ENCODE data around the gene ERCC5.

The ERCC5 gene

DNA sequence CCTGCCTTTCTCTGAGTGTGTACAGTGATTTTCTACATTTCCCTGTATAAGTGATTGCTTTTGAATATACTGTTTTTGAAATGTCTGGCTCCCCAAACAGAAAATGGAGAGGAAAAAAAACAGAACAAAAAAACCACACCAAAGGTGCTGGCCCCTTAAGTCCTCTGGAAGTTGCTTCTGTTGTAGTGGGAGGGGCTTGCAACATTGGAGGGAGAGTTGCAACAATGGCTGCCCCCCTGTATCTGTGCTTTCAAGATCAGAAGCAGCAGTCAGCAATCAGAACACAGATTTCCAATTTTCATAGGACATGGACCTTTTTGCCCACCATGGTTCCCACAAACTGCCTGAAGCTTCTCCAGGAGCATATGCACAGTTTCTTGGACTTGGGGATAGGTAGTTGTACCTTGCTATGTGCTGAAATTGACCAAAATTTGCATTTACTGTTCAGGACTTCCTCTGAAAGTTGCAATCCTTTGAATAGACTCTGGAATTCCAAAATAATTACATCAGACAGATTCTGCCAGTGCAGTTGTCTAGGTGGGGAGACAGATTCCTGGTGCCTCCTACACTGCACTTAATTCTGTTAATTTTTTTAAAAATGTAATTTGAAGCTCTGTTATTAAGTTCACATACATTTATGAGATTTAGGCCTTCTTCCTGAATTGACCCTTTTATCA, 33.1 kb upstream of the ERCC5 start:
- DNase-seq (ENCODE audit: low spot score) = peak; percentile 12
- TF ChIP-seq, protein P1, sequence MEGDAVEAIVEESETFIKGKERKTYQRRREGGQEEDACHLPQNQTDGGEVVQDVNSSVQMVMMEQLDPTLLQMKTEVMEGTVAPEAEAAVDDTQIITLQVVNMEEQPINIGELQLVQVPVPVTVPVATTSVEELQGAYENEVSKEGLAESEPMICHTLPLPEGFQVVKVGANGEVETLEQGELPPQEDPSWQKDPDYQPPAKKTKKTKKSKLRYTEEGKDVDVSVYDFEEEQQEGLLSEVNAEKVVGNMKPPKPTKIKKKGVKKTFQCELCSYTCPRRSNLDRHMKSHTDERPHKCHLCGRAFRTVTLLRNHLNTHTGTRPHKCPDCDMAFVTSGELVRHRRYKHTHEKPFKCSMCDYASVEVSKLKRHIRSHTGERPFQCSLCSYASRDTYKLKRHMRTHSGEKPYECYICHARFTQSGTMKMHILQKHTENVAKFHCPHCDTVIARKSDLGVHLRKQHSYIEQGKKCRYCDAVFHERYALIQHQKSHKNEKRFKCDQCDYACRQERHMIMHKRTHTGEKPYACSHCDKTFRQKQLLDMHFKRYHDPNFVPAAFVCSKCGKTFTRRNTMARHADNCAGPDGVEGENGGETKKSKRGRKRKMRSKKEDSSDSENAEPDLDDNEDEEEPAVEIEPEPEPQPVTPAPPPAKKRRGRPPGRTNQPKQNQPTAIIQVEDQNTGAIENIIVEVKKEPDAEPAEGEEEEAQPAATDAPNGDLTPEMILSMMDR (IDR thresholded peaks at IDR 0.05; ENCODE audit: extremely low read depth, missing control alignments) = no peak

DNA sequence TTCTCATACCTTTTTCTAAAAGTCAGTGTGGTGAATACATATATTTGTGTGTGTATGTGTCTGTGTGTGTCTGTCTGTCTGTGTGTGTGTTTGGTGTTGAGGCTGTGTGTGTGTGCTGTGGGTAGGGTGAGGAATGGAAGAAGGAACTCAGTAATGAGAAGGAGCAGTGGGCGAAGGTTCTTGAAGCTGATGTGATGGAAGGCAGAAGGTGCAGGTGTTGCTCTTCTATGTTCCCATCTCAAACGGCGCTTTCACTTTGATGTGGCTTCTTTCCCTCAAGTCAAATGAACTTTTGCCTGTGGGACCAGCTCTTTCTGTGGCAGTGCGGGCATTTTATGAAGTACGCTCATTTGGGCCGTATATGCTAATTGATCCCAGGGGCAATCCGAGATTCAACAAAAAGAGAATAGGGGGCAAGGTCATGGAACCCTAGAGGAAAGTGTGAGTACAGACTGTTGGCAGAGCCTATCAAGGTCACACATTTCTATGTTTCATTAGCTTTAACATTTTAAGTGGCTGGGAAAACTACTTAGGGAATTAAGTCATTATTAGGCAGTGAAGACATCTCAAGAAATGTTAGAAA, 31.7 kb upstream of the ERCC5 start:
- TF ChIP-seq, protein P1 (IDR thresholded peaks at IDR 0.05; ENCODE audit: extremely low read depth, missing control alignments) = no peak
- DNase-seq (ENCODE audit: low spot score) = no peak

DNA sequence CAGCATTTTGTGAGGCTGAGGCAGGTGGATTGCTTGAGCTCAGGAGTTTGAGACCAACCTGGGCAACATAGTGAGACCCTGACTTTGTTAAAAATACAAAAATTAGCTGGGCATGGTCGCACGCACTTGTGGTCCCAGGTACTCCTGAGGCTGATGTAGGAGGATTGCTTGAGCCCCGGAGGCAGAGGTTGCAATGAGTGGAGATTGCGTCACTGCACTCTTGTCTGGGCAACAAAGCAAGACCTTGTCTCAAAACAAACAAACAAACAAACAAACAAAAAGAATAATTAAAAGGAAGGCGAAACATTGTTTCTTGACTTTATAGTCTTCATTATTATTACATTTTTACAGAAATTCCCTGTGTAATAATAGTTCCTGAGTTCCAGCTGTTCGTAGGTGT, 31.0 kb upstream of the ERCC5 start:
- TF ChIP-seq, protein P1 (IDR thresholded peaks at IDR 0.05; ENCODE audit: extremely low read depth, missing control alignments) = no peak
- no peak for DNase-seq (ENCODE audit: low spot score)

DNA sequence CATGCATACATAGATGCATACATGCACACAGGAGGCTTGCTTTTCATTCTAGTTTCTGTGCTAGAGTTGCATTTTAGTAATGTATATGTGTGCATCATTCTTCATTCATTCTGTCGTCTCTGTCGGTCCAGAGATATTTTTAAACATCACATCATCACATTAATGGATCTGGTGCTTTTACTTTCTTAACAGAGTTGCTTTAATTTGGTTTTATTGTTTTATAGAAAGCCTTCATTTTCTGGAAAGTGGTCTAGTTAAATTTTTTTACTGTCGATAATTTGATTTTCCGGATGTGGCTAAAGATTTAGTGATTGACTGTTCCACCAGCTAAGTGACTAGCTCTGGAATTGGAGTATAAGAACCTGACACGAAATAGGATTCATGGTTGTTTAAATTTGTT, 30.0 kb upstream of the ERCC5 start:
- TF ChIP-seq, protein P1 (IDR thresholded peaks at IDR 0.05; ENCODE audit: extremely low read depth, missing control alignments) = no peak

DNA sequence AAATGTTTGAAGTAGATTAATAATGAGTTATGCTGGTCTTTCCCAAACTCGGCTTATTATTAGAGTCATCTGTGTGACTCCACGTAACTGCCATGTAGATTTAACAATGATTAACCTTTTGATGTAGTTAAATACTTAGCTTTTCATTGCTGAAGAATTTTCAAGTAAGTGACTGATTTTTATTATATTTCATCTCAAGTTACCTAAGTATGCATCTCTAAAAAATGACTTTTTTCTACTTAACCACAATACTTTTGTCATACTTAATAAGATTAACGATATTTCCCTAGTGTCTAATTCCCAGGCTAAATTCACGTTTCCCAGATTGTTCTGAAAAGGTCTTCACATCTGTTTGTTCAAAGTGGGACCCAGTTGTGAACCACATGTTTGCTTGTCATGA, 29.1 kb upstream of the ERCC5 start:
- TF ChIP-seq, protein P1 (IDR thresholded peaks at IDR 0.05; ENCODE audit: extremely low read depth, missing control alignments) = no peak

More for the DNA sequence above, 30.0 kb upstream of the ERCC5 start:
- DNase-seq (ENCODE audit: low spot score) = no peak

DNA sequence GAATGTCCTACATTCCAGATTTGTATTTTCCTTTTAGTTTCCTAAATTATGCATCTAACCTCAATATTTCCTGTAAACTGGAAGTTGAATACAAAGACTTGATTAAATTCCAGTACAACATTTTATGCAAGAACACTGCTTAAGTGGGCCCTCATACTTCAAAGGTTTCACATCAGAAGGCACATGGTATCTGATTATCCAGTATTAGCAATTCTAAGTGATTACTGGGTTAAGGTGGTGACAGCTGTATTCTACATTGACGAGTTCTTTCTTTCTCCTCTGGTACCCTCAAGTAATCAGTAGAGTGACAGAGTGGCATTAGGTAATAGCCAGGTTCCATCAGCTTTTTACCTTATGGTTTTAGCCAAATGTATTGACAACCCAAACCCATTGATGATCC, 28.6 kb upstream of the ERCC5 start:
- DNase-seq (ENCODE audit: low spot score) = no peak
- TF ChIP-seq, protein P1 (IDR thresholded peaks at IDR 0.05; ENCODE audit: extremely low read depth, missing control alignments) = no peak

More for the DNA sequence above, 29.1 kb upstream of the ERCC5 start:
- no peak for DNase-seq (ENCODE audit: low spot score)

DNA sequence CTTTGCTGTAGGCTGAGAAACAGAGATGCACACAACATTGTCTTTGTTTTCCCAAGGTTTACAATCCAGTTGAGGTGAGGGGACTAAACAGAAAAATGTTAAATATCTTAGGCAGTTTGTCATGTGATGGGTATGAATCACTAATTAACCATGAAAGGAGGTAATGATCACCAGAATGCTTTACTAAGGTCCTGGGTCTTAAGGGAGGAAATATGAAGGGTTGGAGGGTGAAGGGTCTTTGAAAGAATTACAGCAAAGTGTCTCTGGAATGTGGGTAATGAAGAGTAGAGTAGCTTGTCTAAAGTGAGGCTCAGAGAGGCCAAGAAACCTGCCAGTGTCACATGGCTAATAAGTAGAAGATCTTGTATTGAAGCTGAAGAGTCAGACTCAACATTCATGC, 27.9 kb upstream of the ERCC5 start:
- TF ChIP-seq, protein P1 (IDR thresholded peaks at IDR 0.05; ENCODE audit: extremely low read depth, missing control alignments) = no peak
- DNase-seq (ENCODE audit: low spot score) = no peak
